Keratinocyte (primary cell): ENCODE data around the gene KBTBD12. TPM values are rescaled to one million over a fixed set of nuclear protein-coding genes. Genes with fewer than 3 reads are reported as not detected.

Experiments
- DNase-seq: peaks from one replicate; pipeline ENCODE4 v3.0.0-alpha.2; 2011; ENCODE audit warnings: low read depth, missing footprints, low spot score
- FAIRE-seq: peaks from 2 replicates; lab custom pipeline; 2011; peaks lifted over from hg19 to GRCh38; lab: Jason Lieb, UNC
- H2AFZ ChIP-seq: 2 replicates; pipeline ENCODE4 v1.6.0; 2012; ENCODE audit warnings: low read length, control low read depth, inconsistent platforms; ENCODE audit not compliant: control insufficient read depth
- H3K27ac ChIP-seq: 2 replicates; pipeline ENCODE4 v1.5.1; 2011; ENCODE audit warnings: low read length; ENCODE audit not compliant: control insufficient read depth, insufficient read depth
- H3K27me3 ChIP-seq: 3 replicates; pipeline ENCODE4 v1.6.0; 2011; ENCODE audit warnings: low read length; ENCODE audit not compliant: control insufficient read depth, insufficient read depth; ENCODE audit errors: extremely low read depth
- H3K36me3 ChIP-seq, 2 experiments: 2 replicates in 1 of 2; 3 replicates in 1 of 2; pipeline ENCODE4 v1.5.1; 2011; ENCODE audit warnings: low read length in 2 of 2, mild to moderate bottlenecking in 1 of 2; ENCODE audit not compliant: control insufficient read depth in 2 of 2, insufficient read depth in 2 of 2; ENCODE audit errors: extremely low read depth in 1 of 2
- H3K4me1 ChIP-seq: 3 replicates; pipeline ENCODE4 v1.5.1; 2011; ENCODE audit warnings: low read length; ENCODE audit not compliant: control insufficient read depth, insufficient read depth; ENCODE audit errors: extremely low read depth
- H3K4me2 ChIP-seq: 3 replicates; pipeline ENCODE4 v1.6.0; 2011; ENCODE audit warnings: low read depth, low read length; ENCODE audit not compliant: control insufficient read depth, insufficient read depth; ENCODE audit errors: extremely low read depth
- H3K4me3 ChIP-seq, 3 experiments: fragments of 200-600 bp in 1 of 3; sonication (generic) in 1 of 3; 2 replicates in 2 of 3; 3 replicates in 1 of 3; pipeline ENCODE4 v1.5.1; 2011 to 2016; ENCODE audit warnings: low read length in 3 of 3, mild to moderate bottlenecking in 3 of 3, control low read depth in 2 of 3, inconsistent platforms in 1 of 3, low read depth in 1 of 3, mixed read lengths in 1 of 3, mixed run types in 1 of 3, moderate library complexity in 1 of 3; ENCODE audit not compliant: control insufficient read depth in 2 of 3, insufficient read depth in 2 of 3; ENCODE audit errors: extremely low read depth in 1 of 3
- H3K79me2 ChIP-seq: 2 replicates; pipeline ENCODE4 v1.6.0; 2012; ENCODE audit warnings: low read length; ENCODE audit not compliant: control insufficient read depth, insufficient read depth
- H3K9ac ChIP-seq: 3 replicates; pipeline ENCODE4 v1.6.0; 2011; ENCODE audit warnings: low read length; ENCODE audit not compliant: control insufficient read depth, insufficient read depth; ENCODE audit errors: extremely low read depth
- H3K9me1 ChIP-seq: 3 replicates; pipeline ENCODE4 v1.6.0; 2011; ENCODE audit warnings: low read length; ENCODE audit not compliant: control insufficient read depth, insufficient read depth; ENCODE audit errors: extremely low read depth
- H3K9me3 ChIP-seq: 2 replicates; pipeline ENCODE4 v1.5.1; 2012; ENCODE audit warnings: low read depth, low read length; ENCODE audit not compliant: control insufficient read depth
- H4K20me1 ChIP-seq: 3 replicates; pipeline ENCODE4 v1.6.0; 2011; ENCODE audit warnings: low read length; ENCODE audit not compliant: control insufficient read depth, insufficient read depth; ENCODE audit errors: extremely low read depth
- EZH2 ChIP-seq: IDR thresholded peaks from one replicate; pipeline ENCODE4 v1.6.1; 2012; ENCODE audit warnings: inconsistent platforms, mild to moderate bottlenecking, low read length, moderate library complexity
- dilution Hi-C: fragments of 300-500 bp; cut with MboI; formaldehyde crosslinking; loops from one replicate; pipeline ENCODE4 v1.7.0; 2020; ENCODE audit warnings: low sequenced_read_pairs; ENCODE audit not compliant: extremely low pct_ligation_motif_present
- polyA plus RNA-seq, 5 experiments: library from polyadenylated mRNA; depleted of rRNA in 3 of 5; stranded (reverse) in 3 of 5; stranded (forward) in 1 of 5; unstranded in 1 of 5; fragments of >200 nt; gene quantifications; 1 replicate in 1 of 5; 2 replicates in 3 of 5; 3 replicates in 1 of 5; pipeline versions ENCODE4 v1.2.1 to v1.2.3, GENCODE V29; 2011 to 2012; ENCODE audit warnings: missing spikeins in 2 of 5, low read depth in 1 of 5, low replicate concordance in 1 of 5
- TF ChIP-seq, protein P1 (sequence below), 3 experiments: IDR thresholded peaks in 1 of 3; conservative IDR thresholded peaks in 1 of 3; optimal IDR thresholded peaks in 1 of 3; 2 replicates in 2 of 3; 3 replicates in 1 of 3; pipeline versions ENCODE3 to v1.5.1; 2011; ENCODE audit warnings: low read length in 3 of 3, mild to moderate bottlenecking in 3 of 3, moderate library complexity in 2 of 3, control low read depth in 1 of 3, inconsistent platforms in 1 of 3; ENCODE audit not compliant: insufficient read depth in 2 of 3; ENCODE audit errors: extremely low read depth in 1 of 3

The KBTBD12 gene
- polyA plus RNA-seq, 1 donor (not counting 4 experiments of a cell fraction or from before 2014, with no cell fraction given) = not detected

DNA sequence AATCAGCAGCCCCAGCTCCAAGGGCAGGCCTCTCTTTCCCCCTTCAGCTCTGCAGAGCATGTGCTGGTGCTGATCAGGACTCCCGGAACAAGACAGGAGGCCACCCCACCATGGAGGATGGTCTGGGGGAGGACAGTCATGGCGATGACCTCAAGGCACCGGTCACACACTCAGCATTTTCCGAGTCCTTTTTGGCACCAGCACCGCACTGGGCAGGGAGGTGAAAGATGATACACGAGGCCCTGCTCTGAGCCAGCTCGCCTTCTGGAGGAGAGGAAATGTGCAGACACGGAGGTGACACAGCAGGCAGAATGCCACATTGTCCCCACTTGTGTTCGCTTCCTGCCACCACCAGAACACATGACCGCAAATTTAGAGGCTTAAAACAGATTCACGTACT is 75.4 kb downstream of the KBTBD12 start:
- Histone ChIP-seq H3K79me2 (no peaks in the 10 kb centered on the region), H3K4me3 (no peak overlapping the region), H3K27ac (no peak overlapping the region), H3K9ac (no peak overlapping the region), H3K4me2 (no peak overlapping the region), H3K36me3 (no peaks in the 10 kb centered on the region), H2AFZ (no peak overlapping the region), H3K27me3 (no peaks in the 10 kb centered on the region), H4K20me1 (no peaks in the 10 kb centered on the region), H3K9me1 (no peaks in the 10 kb centered on the region), H3K4me1 (no peaks in the 10 kb centered on the region), H3K9me3 (no peaks in the 10 kb centered on the region)
- FAIRE-seq = no peak
- no peak for TF ChIP-seq EZH2
- TF ChIP-seq, protein P1, sequence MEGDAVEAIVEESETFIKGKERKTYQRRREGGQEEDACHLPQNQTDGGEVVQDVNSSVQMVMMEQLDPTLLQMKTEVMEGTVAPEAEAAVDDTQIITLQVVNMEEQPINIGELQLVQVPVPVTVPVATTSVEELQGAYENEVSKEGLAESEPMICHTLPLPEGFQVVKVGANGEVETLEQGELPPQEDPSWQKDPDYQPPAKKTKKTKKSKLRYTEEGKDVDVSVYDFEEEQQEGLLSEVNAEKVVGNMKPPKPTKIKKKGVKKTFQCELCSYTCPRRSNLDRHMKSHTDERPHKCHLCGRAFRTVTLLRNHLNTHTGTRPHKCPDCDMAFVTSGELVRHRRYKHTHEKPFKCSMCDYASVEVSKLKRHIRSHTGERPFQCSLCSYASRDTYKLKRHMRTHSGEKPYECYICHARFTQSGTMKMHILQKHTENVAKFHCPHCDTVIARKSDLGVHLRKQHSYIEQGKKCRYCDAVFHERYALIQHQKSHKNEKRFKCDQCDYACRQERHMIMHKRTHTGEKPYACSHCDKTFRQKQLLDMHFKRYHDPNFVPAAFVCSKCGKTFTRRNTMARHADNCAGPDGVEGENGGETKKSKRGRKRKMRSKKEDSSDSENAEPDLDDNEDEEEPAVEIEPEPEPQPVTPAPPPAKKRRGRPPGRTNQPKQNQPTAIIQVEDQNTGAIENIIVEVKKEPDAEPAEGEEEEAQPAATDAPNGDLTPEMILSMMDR (optimal IDR thresholded peaks at IDR 0.05 in 1 of 3, IDR thresholded peaks at IDR 0.05 in 1 of 3, conservative IDR thresholded peaks at IDR 0.05 in 1 of 3; ENCODE audit: extremely low read depth in 1 of 3, insufficient read depth in 2 of 3, low read length in 3 of 3) = no peak
- dilution Hi-C loops = no loop called here
- DNase-seq = no peak

DNA sequence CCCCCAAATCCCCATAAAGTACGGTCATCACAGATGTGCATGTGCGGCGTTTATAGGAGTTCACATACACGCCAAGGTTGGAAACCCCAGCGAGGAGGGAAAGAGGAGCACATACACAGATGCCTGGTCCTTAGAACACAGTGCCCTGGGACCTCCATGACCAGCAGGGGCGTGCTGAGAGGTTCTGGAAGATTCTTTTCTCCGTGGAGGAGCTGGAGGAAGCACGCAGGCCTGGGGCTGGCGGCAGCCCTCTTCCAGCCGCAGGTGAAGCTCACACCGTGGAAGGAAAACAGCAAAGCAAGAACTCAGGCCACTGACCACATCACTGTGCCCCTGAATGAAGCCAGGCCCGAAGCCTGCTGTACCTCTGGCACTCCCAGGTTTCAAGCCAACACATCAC is 76.2 kb downstream of the KBTBD12 start:
- Histone ChIP-seq H3K27ac (no peak overlapping the region), H3K9me1 (no peaks in the 10 kb centered on the region), H3K36me3 (no peaks in the 10 kb centered on the region), H2AFZ (no peak overlapping the region), H3K9ac (no peak overlapping the region), H3K4me1 (no peaks in the 10 kb centered on the region), H3K79me2 (no peaks in the 10 kb centered on the region), H3K9me3 (no peaks in the 10 kb centered on the region), H4K20me1 (no peaks in the 10 kb centered on the region), H3K27me3 (no peaks in the 10 kb centered on the region), H3K4me3 (no peak overlapping the region), H3K4me2 (no peak overlapping the region)
- TF ChIP-seq, protein P1 (optimal IDR thresholded peaks at IDR 0.05 in 1 of 3, IDR thresholded peaks at IDR 0.05 in 1 of 3, conservative IDR thresholded peaks at IDR 0.05 in 1 of 3; ENCODE audit: extremely low read depth in 1 of 3, insufficient read depth in 2 of 3, low read length in 3 of 3) = no peak
- TF ChIP-seq EZH2 = no peak
- dilution Hi-C loops = no loop called here
- no peak for DNase-seq
- no peak for FAIRE-seq
